AG08396 (cell line): Measurements from ENCODE around the gene AKIRIN2.

ENCODE experiments used
- DNase-seq: peaks from one replicate; pipeline ENCODE4 v3.0.0; 2012; ENCODE audit warnings: low spot score, mixed read lengths

AKIRIN2 gene

DNA sequence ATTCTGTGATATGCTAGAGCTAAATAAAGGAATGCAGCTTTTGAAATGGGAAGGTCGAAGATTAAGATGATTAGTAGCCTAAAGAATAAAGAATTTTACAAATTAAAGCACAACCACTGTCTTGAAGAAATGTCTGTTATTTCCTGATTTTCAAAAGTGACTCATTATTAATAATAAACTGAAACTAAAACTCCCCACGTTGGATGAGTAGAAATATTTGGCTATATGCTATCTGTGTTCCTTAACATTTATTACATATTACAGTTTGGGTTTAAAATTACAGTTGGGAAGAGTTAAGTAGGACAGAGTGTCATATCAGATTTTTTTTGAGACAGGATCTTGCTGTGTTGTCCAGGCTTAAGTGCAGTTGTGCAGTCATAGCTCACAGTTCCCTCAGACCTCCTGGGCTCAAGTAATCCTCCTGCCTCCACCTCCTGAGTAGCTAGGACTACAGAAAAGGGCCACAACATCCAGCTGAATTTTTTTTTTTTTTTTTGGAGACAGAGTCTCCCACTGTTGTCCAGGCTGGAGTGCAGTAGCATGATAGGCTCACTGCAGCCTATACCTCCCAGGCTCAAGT is 47.1 kb downstream of the AKIRIN2 start:
- no peak for DNase-seq

DNA sequence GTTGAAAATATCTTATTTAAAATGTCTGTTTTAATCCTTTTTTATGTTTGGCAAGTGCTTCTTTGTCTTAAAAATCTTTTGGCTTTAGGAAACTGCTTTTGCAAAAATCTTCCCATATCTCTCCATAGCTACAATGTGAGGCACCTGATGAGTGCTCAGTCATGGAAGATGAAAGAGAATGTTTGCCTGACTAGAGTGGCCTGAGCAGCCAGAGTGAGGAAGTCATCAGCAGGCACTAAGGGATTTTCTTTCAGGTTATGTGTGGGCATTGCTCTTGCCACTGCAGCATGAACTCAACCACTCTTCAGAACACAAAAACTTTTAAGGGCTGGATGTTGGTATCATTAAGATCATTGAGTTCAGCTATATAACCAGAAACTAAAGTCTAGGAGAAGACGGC is 47.9 kb downstream of the AKIRIN2 start:
- DNase-seq = no peak

DNA sequence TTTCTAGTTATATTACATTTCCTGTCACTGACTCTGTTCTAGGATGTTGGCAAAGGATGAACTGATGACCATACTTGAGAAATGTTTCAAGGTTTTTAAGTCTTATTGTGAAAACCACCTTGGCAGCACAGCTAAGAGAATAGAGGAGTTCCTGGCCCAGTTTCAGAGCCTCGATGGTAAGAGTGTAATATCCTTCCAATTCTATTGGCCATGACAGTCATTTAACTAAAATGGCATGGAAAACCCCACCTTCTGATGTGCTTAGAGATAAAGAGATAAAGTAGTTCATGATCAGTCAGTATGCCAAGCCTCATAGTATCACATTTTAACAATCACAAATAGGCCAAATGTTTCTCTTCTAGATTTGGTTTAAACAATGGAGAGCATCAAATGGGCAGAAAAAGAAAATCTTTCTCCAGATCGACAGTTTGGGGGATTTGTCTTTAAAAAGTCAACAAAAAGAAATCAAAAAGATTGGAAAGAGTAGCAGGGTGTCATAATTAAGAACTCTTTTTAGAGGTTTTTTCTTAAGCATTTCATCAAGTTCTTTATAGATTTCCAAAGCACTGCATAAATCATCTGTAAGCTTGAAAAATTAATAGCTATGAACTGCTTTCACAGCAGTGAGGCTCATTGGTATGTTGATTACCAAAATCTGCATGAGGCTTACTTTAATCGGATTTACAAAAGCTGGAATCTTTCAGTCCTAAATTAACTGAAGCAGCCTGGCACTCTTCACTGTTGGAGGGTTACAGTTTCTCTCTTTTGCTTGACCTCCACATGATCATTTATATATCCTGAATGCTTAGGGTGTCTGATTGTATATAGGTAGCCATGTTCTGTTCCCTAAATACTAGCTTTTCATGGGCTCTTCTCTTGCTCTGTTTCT is 48.7 kb downstream of the AKIRIN2 start:
- no peak for DNase-seq

DNA sequence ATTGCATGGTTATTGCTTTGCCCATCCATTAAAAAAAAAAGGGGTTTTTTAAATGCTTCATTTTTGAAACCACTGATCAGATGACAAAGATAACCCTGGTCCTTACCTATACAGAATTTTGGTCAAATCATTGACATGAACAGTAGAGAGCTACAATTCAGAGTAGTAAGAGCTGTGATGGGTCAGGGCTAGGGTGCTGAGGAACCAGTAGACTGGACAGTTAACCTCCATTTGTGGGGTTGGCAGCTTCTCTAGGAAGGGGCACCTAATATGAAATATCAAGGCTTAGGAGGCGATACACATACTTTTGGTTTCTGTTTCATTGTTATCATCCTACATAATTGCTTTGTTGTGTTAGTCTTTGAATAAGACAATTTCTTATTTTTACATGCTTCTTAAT is 57.0 kb downstream of the AKIRIN2 start:
- no peak for DNase-seq

DNA sequence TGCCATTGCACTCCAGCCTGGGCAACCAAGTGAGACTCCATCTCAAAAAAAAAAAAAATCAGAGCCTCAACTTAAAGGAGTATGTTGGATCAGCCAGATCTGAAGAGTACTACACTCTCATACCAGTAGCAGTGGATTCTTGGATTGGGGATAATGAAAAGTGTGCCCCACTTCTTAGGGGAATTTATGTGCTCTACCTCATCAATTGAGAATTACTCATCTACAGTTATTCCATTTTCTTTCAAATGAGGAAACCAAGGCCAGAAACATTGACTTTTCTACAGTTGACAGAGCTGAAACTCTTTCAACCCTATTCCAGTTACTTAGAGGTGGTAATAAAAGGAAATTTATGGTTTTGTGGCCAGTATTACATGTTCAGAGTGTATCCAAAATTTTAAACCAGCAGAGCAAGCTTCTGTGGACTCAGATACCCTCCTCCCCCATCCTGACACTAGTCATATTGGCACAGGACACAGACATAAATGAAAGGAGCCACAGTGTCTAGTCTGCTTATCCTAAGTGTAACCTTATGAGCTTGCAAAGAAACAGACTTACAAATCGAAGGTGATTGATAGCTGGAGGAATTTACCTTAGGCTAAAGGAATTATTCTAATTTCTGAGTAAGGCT is 60.9 kb downstream of the AKIRIN2 start:
- DNase-seq = no peak

DNA sequence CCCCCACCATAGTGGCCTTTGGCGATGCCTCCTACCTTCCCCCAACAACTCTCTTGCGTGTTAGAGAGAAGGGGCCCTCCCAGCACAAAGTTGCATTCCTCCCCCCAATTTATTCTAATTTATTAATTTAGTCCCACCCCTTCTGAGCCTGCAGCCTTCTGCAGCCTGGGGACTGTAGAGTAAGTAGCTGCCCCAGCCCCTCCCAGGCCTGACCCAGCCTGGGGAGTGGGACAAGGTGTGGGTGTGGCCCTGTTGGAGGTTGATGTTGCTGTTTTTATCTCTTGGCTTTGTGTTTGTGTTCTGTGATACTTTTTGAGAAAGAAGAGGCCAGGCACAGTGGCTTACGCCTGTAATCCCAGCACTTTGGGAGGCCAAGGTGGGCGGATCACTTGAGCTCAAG is 62.7 kb downstream of the AKIRIN2 start:
- DNase-seq = no peak

DNA sequence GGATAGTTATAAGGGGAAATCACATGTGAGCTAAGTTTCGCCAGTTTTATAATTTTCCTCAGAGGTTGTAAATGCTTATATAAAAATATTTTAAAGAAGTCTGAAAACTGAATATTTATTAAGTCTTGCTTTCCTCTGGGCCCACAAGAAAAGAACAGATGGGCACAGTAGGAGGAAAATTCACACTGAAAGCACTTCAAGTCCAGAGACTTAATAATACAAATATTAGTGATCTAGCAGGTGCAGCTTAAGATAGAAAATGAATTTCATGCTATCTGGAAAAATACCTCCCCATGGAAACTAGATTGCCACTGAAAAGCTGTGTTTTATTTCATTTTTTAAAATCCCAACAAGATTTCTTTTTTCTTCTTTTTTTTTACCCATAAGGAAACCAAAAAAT is 64.9 kb downstream of the AKIRIN2 start:
- no peak for DNase-seq

DNA sequence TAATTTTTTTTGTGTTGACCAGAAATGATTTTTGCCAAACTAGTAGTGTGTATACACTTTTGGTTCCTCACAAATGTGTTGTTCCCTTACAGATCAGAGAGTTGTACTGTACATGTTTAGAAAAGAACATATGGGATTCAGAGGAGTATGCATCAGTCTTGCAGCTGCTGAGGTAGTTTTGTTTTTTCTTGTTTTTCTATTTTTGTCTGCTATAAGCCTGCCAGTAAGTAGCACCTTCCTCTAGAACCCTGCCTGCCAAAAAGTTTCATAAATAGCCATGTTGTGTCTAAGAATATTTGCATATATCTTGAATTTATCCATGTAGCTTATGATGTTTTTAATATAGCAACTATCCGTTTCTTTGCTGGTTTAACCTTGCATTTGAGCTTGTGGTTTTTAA is 65.7 kb downstream of the AKIRIN2 start:
- DNase-seq = no peak

DNA sequence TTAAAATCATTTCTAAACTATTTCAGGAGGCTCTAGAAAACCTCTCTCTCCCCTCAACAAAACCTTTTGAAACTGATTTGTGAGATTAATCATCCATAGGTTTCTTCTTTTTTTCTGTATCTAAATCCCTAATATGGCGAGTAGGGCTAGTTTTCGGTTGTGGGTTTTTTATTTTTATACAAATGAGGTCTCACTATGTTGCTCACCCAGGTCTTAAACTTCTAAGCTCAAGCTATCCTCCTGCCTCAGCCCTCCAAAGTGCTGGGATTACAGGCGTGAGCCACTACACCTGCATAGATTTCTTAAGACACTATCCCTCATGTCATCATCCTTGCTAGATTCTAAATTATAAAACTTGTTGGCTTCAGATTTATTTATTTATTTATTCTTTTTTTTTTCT is 68.2 kb downstream of the AKIRIN2 start:
- no peak for DNase-seq

DNA sequence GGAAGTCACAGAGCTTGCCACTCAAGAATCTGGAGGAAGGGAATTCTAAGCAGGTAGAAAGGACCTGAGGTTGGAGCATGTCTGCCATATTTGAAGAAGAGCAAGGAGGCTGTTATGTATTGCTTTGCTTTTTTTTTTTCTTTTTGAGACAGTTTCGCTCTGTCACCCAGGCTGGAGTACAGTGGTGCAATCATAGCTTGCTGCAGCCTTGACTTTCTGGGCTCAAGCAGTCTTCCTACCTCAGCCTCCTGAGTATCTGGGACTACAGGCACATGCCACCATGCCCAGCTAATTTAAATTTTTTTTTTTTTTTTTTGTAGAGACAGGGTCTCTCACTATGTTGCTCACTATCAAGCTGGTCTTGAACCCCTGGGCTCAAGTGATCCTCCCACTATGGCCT is 71.3 kb downstream of the AKIRIN2 start:
- DNase-seq = no peak

DNA sequence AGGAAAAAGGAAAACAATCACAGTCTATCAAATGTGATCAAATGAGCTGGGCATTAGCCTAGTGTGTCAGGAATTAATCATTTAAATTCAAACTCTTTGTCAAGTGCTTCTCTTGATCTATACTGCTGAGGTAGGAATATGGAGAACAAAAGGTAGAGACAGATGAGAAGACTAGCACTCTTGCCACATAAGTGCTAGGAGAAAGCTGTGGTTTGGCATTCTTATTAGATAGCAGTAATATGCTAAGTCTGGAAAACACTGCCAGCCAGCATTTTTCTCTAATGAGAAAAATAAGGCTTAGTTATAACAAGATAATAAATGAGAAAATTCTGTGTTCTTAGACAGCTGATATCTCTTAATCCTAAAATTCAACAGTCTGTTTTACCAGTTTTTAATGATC is 73.2 kb downstream of the AKIRIN2 start:
- peak; percentile 7 for DNase-seq

DNA sequence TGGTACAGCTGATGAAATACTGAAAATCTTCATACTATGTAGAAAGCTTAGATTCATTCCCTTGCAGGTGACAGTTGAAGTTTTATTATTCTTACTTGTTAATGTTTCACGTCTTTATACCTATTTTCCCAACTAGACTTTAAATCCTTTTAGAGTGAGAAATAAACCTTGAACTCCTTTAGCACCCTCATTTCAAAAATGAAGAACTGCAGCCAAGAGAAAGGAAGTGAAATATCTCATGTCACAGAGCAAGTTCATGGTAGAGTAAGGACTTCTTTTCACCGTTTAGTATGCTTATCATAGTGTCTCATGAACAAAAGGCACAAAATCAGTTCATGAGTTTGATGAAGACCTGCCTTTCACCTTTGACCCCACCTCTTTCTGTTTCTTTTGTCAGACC is 73.6 kb downstream of the AKIRIN2 start:
- DNase-seq = no peak
